Tibial nerve (tissue), 4 donors: ENCODE results near the gene ITPKB.

Source experiments
- EP300 ChIP-seq, 2 donors: sonication (generic); formaldehyde crosslinking; IDR thresholded peaks; one replicate each; pipeline ENCODE4 v1.6.1; 2017; ENCODE audit warnings: antibody characterized with exemption in 2 of 2, mild to moderate bottlenecking in 1 of 2
- TF ChIP-seq, protein P1 (sequence below), 5 experiments: fragments of 200-600 bp in 3 of 5; fragments of 450-650 bp in 2 of 5; sonication (generic) in 3 of 5; IDR thresholded peaks; one replicate each; pipeline ENCODE4 v1.5.1; 2016 to 2019; ENCODE audit warnings: antibody characterized with exemption in 5 of 5, mild to moderate bottlenecking in 3 of 5, moderate library complexity in 2 of 5

GRCh38 chr1:226749467-226749866, 10.4 kb upstream of the ITPKB start:
- TF ChIP-seq EP300 (IDR thresholded peaks at IDR 0.05): no peak
- TF ChIP-seq, protein P1, sequence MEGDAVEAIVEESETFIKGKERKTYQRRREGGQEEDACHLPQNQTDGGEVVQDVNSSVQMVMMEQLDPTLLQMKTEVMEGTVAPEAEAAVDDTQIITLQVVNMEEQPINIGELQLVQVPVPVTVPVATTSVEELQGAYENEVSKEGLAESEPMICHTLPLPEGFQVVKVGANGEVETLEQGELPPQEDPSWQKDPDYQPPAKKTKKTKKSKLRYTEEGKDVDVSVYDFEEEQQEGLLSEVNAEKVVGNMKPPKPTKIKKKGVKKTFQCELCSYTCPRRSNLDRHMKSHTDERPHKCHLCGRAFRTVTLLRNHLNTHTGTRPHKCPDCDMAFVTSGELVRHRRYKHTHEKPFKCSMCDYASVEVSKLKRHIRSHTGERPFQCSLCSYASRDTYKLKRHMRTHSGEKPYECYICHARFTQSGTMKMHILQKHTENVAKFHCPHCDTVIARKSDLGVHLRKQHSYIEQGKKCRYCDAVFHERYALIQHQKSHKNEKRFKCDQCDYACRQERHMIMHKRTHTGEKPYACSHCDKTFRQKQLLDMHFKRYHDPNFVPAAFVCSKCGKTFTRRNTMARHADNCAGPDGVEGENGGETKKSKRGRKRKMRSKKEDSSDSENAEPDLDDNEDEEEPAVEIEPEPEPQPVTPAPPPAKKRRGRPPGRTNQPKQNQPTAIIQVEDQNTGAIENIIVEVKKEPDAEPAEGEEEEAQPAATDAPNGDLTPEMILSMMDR (IDR thresholded peaks at IDR 0.05): no peak
